ENCODE measurements around the gene ACAP1. TPM values are rescaled to one million over a fixed set of nuclear protein-coding genes. Genes with fewer than 3 reads are reported as not detected.

ACAP1 gene
- 298 and 328 TPM in 2 replicates for total RNA-seq

GRCh38 chr17:7336240-7337175, at the start of gene ACAP1:
Gene ACAP1, plus strand, starts transcription at chr17:7336529. Its CDS starts 206 bp downstream, at chr17:7336735.
- Mint-ChIP-seq H3K27me3 (no peaks in the 10 kb centered on the region), H3K27ac (peak within 1 kb of the TSS; percentile 98), H3K4me1 (peaks cover 49% of the 10 kb centered on the region), H3K36me3 (ENCODE audit: low read depth) (peaks cover 26% of the 10 kb centered on the region), H3K4me3 (peak within 1 kb of the TSS; percentile 85), H3K9me3 (no peaks in the 10 kb centered on the region)
- ChIA-PET POLR2A (interaction anchor here (0.6 to 3.4 kb wide), 35 partner anchors 9 to 837 kb away, joined by 3 to 48 read pairs (median 5); partner anchors contain the start of genes ACADVL, CD68, DLG4 and DVL2), CTCF (interaction anchor here (0.7 to 3.8 kb wide), 15 partner anchors 9 to 291 kb away, joined by 3 to 21 read pairs (median 5); partner anchors contain the start of gene SLC2A4)
- intact Hi-C loops (cut with micrococcal nuclease): loop anchor here (1.0 kb wide), 2 partner anchors 7 to 14 kb away; partner anchors contain the start of gene NEURL4
- peak; percentile 96 for ATAC-seq (ENCODE audit: low read depth)
- TF ChIP-seq CTCF (IDR thresholded peaks at IDR 0.05): no peak
- peak; percentile 67 for DNase-seq

- Mint-ChIP-seq H3K4me1 (peaks cover 8% of the 10 kb centered on the region), H3K36me3 (ENCODE audit: low read depth) (no peaks in the 10 kb centered on the region), H3K9me3 (no peaks in the 10 kb centered on the region), H3K4me3 (no peak overlapping the region), H3K27me3 (peaks cover 37% of the 10 kb centered on the region), H3K27ac (no peak overlapping the region)
- ChIA-PET POLR2A (no interaction called here), CTCF (no interaction called here)
- ATAC-seq (ENCODE audit: low read depth) (no peak), DNase-seq (no peak)
- intact Hi-C loops (cut with micrococcal nuclease): no loop called here
- no peak for TF ChIP-seq CTCF (IDR thresholded peaks at IDR 0.05)
These were observed 46.9 kb upstream of the ACAP1 start for GRCh38 chr17:7289256-7290032.

GRCh38 chr17:7290166-7290565, 46.2 kb upstream of the ACAP1 start:
- no peak for TF ChIP-seq CTCF (IDR thresholded peaks at IDR 0.05)
- H3K36me3 Mint-ChIP-seq (ENCODE audit: low read depth): no peaks in the 10 kb centered on the region
- no peak for ATAC-seq (ENCODE audit: low read depth)
- POLR2A ChIA-PET: no interaction called here
- H3K27ac Mint-ChIP-seq: no peak overlapping the region
- intact Hi-C loops (cut with micrococcal nuclease): no loop called here
- H3K4me1 Mint-ChIP-seq: peaks cover 12% of the 10 kb centered on the region
- no peak for DNase-seq
- H3K9me3 Mint-ChIP-seq: no peaks in the 10 kb centered on the region
- CTCF ChIA-PET: no interaction called here
- H3K4me3 Mint-ChIP-seq: no peak overlapping the region
- peaks cover 40% of the 10 kb centered on the region for H3K27me3 Mint-ChIP-seq

GRCh38 chr17:7290685-7291084, 45.6 kb upstream of the ACAP1 start:
- Mint-ChIP-seq H3K4me3 (no peak overlapping the region), H3K27ac (no peak overlapping the region), H3K36me3 (ENCODE audit: low read depth) (no peaks in the 10 kb centered on the region), H3K4me1 (peaks cover 15% of the 10 kb centered on the region), H3K27me3 (peaks cover 43% of the 10 kb centered on the region), H3K9me3 (no peaks in the 10 kb centered on the region)
- POLR2A ChIA-PET: no interaction called here
- intact Hi-C loops (cut with micrococcal nuclease): no loop called here
- CTCF ChIA-PET: no interaction called here
- no peak for TF ChIP-seq CTCF (IDR thresholded peaks at IDR 0.05)
- DNase-seq: no peak
- ATAC-seq (ENCODE audit: low read depth): no peak
